Duodenal mucosa (tissue), 2 donors: ENCODE measurements around the gene PSME1.
A peak's percentile ranks its signal among the peaks of the same experiment; 100 is the strongest.

Experiments used
- H3K27ac ChIP-seq: one replicate; pipeline ENCODE4 v1.7.0; 2013; ENCODE audit warnings: low read depth, low read length
- H3K27me3 ChIP-seq, 2 donors: one replicate each; pipeline ENCODE4 v1.7.0; 2013; ENCODE audit warnings: low read length in 2 of 2, control low read depth in 1 of 2; ENCODE audit not compliant: insufficient read depth in 2 of 2, control insufficient read depth in 1 of 2
- H3K36me3 ChIP-seq, 2 donors: one replicate each; pipeline ENCODE4 v1.7.0; 2013; ENCODE audit warnings: low read length in 2 of 2, control low read depth in 1 of 2; ENCODE audit not compliant: insufficient read depth in 2 of 2, control insufficient read depth in 1 of 2
- H3K4me1 ChIP-seq, 2 donors: one replicate each; pipeline ENCODE4 v1.7.0; 2013; ENCODE audit warnings: low read length in 2 of 2, control low read depth in 1 of 2; ENCODE audit not compliant: insufficient read depth in 2 of 2, control insufficient read depth in 1 of 2
- H3K4me3 ChIP-seq, 2 donors: one replicate each; pipeline ENCODE4 v1.7.0; 2013; ENCODE audit warnings: low read length in 2 of 2, low read depth in 1 of 2
- H3K9ac ChIP-seq, 2 donors: one replicate each; pipeline ENCODE4 v1.7.0; 2013; ENCODE audit warnings: low read length in 2 of 2, low read depth in 1 of 2
- H3K9me3 ChIP-seq, 2 donors: one replicate each; pipeline ENCODE4 v1.7.0; 2013; ENCODE audit warnings: low read length in 2 of 2, control low read depth in 1 of 2; ENCODE audit not compliant: control insufficient read depth in 1 of 2

PSME1 gene

DNA sequence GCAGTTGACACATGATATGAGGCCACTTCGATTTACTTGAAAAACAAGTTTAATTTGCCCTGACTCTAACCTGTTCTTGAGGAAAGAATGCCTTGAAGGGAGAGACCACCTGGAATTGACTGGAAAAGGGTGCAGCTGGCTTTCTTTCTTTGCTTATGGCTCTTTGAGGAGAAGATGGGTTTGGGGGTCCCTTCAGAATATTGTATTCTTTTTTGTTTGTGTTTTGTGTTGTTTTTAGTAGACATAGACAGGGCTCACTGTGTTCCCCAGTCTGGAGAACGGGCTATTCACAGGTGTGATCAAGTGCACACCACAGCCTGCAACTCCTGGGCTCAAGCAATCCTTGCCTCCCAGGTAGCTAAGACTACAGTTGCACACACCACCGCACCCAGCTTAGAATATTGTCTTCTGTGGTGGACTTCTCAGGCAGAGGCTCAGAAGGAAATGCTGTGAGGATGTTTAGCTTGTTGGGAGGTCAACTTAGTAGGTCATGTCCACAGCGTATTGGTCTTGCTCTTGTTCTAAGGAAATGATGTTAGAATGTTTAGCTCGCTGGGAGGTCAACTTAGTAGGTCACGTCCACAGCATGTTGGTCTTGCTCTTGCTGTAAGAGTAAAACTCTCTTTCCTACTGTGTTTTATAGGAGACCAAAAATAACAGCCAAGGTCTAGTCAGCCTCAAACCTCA, 19.7 kb upstream of the PSME1 start:
- H3K36me3 ChIP-seq = peaks cover 32 to 41% of the 10 kb centered on the region in 2 donors
- H3K9me3 ChIP-seq = no peaks in the 10 kb centered on the region
- no peak overlapping the region for H3K27ac ChIP-seq
- peak overlapping the region; percentile 84 to 95 for H3K4me3 ChIP-seq
- H3K9ac ChIP-seq = peak overlapping the region; percentile 88 to 99
- no peaks in the 10 kb centered on the region for H3K27me3 ChIP-seq
- H3K4me1 ChIP-seq = peaks cover 13 to 21% of the 10 kb centered on the region in 2 donors

DNA sequence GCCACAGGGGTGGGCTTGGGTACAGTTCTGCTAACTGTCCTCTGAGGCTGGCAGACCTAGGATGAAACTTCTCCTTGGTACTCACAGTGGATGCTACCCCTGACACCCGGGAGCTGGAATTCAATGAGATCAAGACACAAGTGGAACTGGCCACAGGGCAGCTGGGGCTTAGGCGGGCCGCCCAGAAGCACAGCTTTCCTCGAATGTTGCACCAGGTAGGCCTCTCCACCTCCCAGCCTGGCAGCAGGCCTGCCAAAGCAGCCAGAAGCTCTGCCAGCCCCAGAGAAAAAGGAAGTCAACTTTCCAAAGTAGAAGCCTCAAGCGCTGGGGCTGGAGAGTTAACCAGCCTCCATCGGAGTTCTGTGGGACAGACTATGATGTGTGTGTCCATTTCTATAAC, 18.8 kb upstream of the PSME1 start:
- no peak overlapping the region for H3K27ac ChIP-seq
- no peaks in the 10 kb centered on the region for H3K27me3 ChIP-seq
- no peaks in the 10 kb centered on the region for H3K9me3 ChIP-seq
- H3K4me1 ChIP-seq = peaks cover 13 to 21% of the 10 kb centered on the region in 2 donors
- H3K9ac ChIP-seq = no peak overlapping the region
- peak overlapping the region in 1 of 2 donors; percentile 84 for H3K4me3 ChIP-seq
- peaks cover 38 to 49% of the 10 kb centered on the region in 2 donors for H3K36me3 ChIP-seq

DNA sequence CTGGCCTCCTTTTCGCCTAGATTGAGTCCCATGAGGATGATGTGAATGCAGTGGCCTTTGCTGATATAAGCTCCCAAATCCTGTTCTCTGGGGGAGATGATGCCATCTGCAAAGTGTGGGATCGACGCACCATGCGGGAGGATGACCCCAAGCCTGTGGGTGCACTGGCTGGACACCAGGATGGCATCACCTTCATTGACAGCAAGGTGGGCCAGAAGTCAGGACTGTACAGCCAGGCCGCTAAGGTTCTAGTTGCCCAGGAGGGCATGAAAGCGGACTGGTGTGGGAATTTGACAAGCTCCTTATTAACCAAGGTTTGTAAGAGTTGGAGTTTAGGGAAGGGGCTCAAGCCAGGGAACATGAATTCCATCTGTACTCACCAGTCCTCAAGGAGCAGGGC, 16.3 kb upstream of the PSME1 start:
- no peaks in the 10 kb centered on the region for H3K9me3 ChIP-seq
- no peak overlapping the region for H3K4me3 ChIP-seq
- H3K9ac ChIP-seq = no peak overlapping the region
- H3K36me3 ChIP-seq = peaks cover 57 to 72% of the 10 kb centered on the region in 2 donors
- no peak overlapping the region for H3K27ac ChIP-seq
- peaks cover 13 to 21% of the 10 kb centered on the region in 2 donors for H3K4me1 ChIP-seq
- H3K27me3 ChIP-seq = no peaks in the 10 kb centered on the region

DNA sequence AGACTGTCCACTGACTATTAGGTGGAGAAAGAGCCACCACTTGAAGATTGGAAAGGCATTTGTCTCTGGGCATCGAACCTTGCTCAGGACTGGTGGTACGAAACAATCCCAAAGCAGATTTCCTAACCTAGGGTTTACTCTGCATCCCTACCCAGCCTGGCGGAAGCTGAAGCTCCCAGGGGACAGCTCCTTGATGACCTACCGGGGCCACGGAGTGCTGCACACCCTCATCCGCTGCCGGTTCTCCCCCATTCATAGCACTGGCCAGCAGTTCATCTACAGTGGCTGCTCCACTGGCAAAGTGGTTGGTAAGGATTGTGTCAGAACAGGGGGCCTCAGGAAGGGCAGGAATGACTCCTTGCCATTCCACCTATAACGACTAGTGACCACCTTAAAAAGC, 14.8 kb upstream of the PSME1 start:
- H3K9ac ChIP-seq = no peak overlapping the region
- H3K36me3 ChIP-seq = peaks cover 57 to 72% of the 10 kb centered on the region in 2 donors
- H3K4me1 ChIP-seq = peaks cover 9 to 12% of the 10 kb centered on the region in 2 donors
- H3K27ac ChIP-seq = no peak overlapping the region
- no peak overlapping the region for H3K4me3 ChIP-seq
- H3K27me3 ChIP-seq = no peaks in the 10 kb centered on the region
- no peaks in the 10 kb centered on the region for H3K9me3 ChIP-seq

DNA sequence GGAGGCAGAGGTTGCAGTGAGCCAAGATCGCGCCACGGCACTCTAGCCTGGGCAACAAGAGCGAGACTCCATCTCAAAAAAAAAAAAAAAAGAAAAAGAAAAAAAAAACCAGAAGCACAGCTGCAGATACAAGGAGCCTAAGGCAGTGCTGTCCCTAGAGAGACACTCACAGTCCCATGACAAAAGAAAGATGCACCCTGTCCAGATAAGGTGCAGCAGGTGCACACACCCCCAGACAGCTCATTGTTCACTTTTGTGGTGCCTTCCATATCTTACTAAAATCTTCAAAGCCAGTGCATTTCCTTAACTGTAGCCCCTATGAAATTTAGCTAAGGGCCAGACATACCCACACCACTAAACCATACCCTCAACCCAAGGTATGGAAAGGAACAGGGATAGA, 13.6 kb upstream of the PSME1 start:
- H3K9ac ChIP-seq = no peak overlapping the region
- no peaks in the 10 kb centered on the region for H3K27me3 ChIP-seq
- no peak overlapping the region for H3K4me3 ChIP-seq
- H3K9me3 ChIP-seq = no peaks in the 10 kb centered on the region
- H3K36me3 ChIP-seq = peaks cover 57 to 65% of the 10 kb centered on the region in 2 donors
- no peaks in the 10 kb centered on the region for H3K4me1 ChIP-seq
- no peak overlapping the region for H3K27ac ChIP-seq

DNA sequence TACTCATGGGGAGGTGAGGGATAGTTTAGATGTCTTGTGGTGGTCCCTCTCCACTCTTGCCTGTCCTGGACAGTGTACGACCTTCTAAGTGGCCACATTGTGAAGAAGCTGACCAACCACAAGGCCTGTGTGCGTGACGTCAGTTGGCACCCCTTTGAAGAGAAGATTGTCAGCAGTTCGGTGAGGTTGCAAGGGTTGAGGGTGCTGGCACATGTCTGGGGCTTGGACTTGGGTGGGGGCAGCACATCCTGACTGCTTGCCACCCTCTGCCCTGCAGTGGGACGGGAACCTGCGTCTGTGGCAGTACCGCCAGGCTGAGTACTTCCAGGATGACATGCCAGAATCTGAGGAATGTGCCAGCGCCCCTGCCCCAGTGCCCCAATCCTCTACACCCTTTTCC, 13.1 kb upstream of the PSME1 start:
- Histone ChIP-seq H3K9me3 (no peaks in the 10 kb centered on the region), H3K9ac (no peak overlapping the region), H3K4me3 (no peak overlapping the region), H3K4me1 (no peaks in the 10 kb centered on the region), H3K36me3 (peaks cover 55 to 60% of the 10 kb centered on the region in 2 donors), H3K27ac (no peak overlapping the region), H3K27me3 (no peaks in the 10 kb centered on the region)

DNA sequence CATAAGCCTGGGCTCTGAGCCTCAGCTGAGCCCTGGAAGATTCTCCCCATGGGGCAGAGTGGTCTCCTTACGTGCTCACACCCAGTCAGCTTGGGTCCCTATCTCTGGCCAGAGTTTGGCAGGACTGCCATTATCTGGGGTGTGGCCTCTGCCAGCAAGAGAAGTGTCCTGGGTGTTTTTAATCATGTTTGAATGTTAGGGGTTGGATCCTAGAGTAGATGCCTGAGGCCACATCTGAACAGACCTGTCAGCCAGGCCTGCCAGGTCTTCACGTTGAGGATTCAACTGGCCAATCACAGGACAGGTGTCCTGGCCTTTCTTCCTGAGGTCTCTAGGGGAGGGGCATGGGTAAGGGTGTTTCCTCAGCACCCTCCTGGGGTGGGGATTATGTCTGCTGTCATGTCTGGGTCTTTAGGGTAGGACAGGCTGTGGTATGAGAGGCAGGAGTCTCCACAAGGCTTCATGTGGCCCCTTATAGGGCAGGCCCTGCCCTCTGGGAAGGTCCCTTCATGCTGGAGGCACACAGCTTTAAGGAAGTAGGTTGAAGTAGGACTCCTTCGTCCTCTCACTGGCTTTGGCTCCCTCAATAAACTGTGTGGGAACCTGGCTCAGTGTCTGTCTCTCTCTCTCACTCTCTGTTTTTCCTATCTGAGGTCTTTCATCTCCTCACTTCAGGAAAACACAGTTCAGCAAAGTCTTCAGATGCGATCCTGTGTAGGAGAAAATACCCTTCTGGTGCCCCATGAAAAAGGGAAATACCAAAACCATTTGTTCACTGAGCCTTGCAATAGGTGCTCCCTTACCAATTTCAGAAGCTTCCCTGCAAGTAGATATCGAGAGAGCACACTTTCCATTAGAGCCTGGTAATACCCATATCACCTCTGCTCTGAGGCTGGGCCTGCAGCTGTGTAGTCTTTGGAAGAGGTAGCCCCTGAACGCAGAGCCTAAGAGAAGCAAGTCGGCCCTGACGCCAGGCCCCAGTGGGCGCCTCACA, 12.3 kb upstream of the PSME1 start:
- Histone ChIP-seq H3K4me3 (no peak overlapping the region), H3K9ac (no peak overlapping the region), H3K9me3 (no peaks in the 10 kb centered on the region), H3K27ac (no peak overlapping the region), H3K27me3 (no peaks in the 10 kb centered on the region), H3K36me3 (peaks cover 46 to 52% of the 10 kb centered on the region in 2 donors), H3K4me1 (no peaks in the 10 kb centered on the region)

DNA sequence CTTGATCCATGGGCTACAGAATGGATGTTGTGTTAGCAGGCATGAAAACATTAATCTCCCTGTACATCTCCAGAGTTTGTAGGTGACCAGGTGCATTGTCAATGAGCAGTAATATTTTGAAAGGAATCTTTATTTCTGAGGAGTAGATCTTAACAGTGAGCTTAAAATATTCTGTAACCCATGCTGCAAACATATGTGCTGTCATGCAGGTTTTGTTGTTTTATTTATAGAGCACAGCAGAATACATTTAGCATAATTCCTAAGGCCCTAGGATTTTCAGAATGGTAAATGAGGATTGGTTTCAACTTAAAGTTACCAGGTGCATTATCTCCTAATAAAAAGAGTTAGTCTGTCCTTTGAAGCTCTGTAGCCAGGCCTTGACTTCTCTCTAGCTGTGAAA, 9.1 kb upstream of the PSME1 start:
- H3K9ac ChIP-seq = no peak overlapping the region
- H3K9me3 ChIP-seq = no peaks in the 10 kb centered on the region
- no peak overlapping the region for H3K4me3 ChIP-seq
- H3K27me3 ChIP-seq = no peaks in the 10 kb centered on the region
- no peak overlapping the region for H3K27ac ChIP-seq
- peaks cover 20 to 24% of the 10 kb centered on the region in 2 donors for H3K36me3 ChIP-seq
- peaks cover 0 to under 1% of the 10 kb centered on the region in 2 donors for H3K4me1 ChIP-seq

DNA sequence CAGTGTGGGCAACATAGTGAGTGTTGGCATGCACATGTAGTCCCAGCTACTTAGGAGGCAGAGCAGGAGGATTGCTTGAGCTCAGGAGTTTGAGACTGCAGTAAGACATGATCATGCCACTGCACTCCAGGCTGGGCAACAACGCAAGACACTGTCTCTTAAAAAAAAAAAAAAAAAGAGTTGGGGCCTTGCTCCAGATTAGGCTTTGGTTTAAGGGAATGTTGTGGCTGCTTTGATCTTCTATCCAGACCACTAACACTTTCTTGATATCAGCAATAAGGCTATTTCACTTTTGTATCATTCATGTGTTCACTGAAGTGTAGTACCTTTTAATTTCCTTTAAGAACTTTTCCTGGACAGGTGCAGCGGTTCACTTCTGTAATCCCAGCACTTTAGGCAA, 8.3 kb upstream of the PSME1 start:
- Histone ChIP-seq H3K9ac (no peak overlapping the region), H3K27ac (no peak overlapping the region), H3K27me3 (no peaks in the 10 kb centered on the region), H3K4me1 (peaks cover 0 to 8% of the 10 kb centered on the region in 2 donors), H3K36me3 (peaks cover 16 to 19% of the 10 kb centered on the region in 2 donors), H3K9me3 (no peaks in the 10 kb centered on the region), H3K4me3 (no peak overlapping the region)

DNA sequence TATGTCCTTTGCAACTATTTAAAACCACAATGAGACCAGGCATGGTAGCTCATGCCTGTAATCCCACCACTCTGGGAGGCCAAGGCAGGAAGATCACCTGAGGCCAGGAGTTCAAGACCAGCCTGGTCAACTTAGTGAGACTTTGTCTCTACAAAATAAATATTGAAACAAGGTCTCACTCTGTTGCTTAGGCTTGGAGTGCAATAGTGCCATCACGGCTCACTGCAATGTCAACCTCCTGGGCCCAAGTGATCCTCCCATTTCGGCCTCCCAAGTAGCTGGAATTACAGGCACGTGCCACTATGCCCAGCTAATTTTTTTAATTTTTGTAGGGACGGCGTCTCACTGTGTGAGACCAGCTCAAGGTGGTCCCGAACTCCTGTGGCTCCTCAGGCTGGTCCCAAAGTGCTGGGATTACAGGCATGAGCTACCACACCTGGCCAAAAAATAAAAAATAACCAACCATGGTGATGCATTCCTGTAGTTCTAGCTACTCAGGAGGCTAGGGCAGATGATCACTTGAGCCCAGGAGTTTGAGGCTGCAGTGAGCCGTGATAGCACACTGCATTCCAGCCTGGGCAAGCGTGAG, 6.5 kb upstream of the PSME1 start:
- Histone ChIP-seq H3K9ac (no peak overlapping the region), H3K4me3 (no peak overlapping the region), H3K27ac (no peak overlapping the region), H3K27me3 (no peaks in the 10 kb centered on the region), H3K4me1 (peaks cover 0 to 11% of the 10 kb centered on the region in 2 donors), H3K36me3 (peaks cover 0 to 1% of the 10 kb centered on the region in 2 donors), H3K9me3 (no peaks in the 10 kb centered on the region)
